Neural crest cell (in vitro differentiated cells): Measurements from ENCODE around the gene SEC23A. TPM values are rescaled to one million over a fixed set of nuclear protein-coding genes. Genes with fewer than 3 reads are reported as not detected.
"Not testable (repeated sequence)": the region's sequence is repeated elsewhere in the genome, so short reads cannot be mapped to it uniquely, and the experiment has no call there.

Source experiments
- DNase-seq: peaks from one replicate; pipeline ENCODE4 v3.0.0; 2021; ENCODE audit warnings: low read depth, mixed read lengths, low spot score
- H3K27ac Mint-ChIP-seq: one replicate; pipeline ENCODE4 v1.8.0; 2021; ENCODE audit warnings: mild to moderate bottlenecking, mixed read lengths; ENCODE audit not compliant: unreplicated experiment
- H3K27me3 Mint-ChIP-seq: 2 replicates; pipeline ENCODE4 v1.8.0; 2021; ENCODE audit warnings: low read depth, mild to moderate bottlenecking, mixed read lengths
- H3K36me3 Mint-ChIP-seq: 2 replicates; pipeline ENCODE4 v1.8.0; 2021; ENCODE audit warnings: low read depth, mild to moderate bottlenecking, mixed read lengths
- H3K4me1 Mint-ChIP-seq: 2 replicates; pipeline ENCODE4 v1.8.0; 2021; ENCODE audit warnings: mixed read lengths
- H3K4me3 Mint-ChIP-seq: one replicate; pipeline ENCODE4 v1.8.0; 2021; ENCODE audit warnings: mild to moderate bottlenecking, mixed read lengths
- H3K9me3 Mint-ChIP-seq: 2 replicates; pipeline ENCODE4 v1.8.0; 2021; ENCODE audit warnings: mixed read lengths
- CTCF ChIP-seq: fragments of 200-600 bp; sonication (generic); conservative IDR thresholded peaks from 2 replicates; pipeline ENCODE4 v1.5.0; 2021; ENCODE audit warnings: antibody characterized with exemption, mild to moderate bottlenecking
- total RNA-seq: library from RNA; stranded (reverse); gene quantifications from 2 replicates; pipeline ENCODE4 v1.2.1, GENCODE V29; 2021

SEC23A gene
- total RNA-seq, 1 donor from 2014 or later = 70.6 TPM

GRCh38 chr14:39060818-39061437, 42.1 kb downstream of the SEC23A start:
- TF ChIP-seq CTCF = no peak
- no peaks in the 10 kb centered on the region for H3K27me3 Mint-ChIP-seq
- DNase-seq = no peak
- H3K36me3 Mint-ChIP-seq = peaks cover 48% of the 10 kb centered on the region
- H3K4me3 Mint-ChIP-seq = no peak overlapping the region
- no peak overlapping the region for H3K27ac Mint-ChIP-seq
- H3K4me1 Mint-ChIP-seq = no peaks in the 10 kb centered on the region
- peaks cover 7% of the 10 kb centered on the region for H3K9me3 Mint-ChIP-seq

- peaks cover 6% of the 10 kb centered on the region for H3K9me3 Mint-ChIP-seq
- no peak for DNase-seq
- H3K27me3 Mint-ChIP-seq = no peaks in the 10 kb centered on the region
- H3K27ac Mint-ChIP-seq = no peak overlapping the region
- no peaks in the 10 kb centered on the region for H3K4me1 Mint-ChIP-seq
- no peak overlapping the region for H3K4me3 Mint-ChIP-seq
- peaks cover 55% of the 10 kb centered on the region for H3K36me3 Mint-ChIP-seq
- no peak for TF ChIP-seq CTCF
Observed at GRCh38 chr14:39055786-39056474, 47.1 kb downstream of the SEC23A start.

GRCh38 chr14:39052869-39053454, 50.1 kb downstream of the SEC23A start:
- not testable (repeated sequence) for DNase-seq, H3K4me3 Mint-ChIP-seq, H3K27ac Mint-ChIP-seq, H3K9me3 Mint-ChIP-seq, H3K4me1 Mint-ChIP-seq, H3K27me3 Mint-ChIP-seq
- H3K36me3 Mint-ChIP-seq = peaks cover 49% of the 10 kb centered on the region

GRCh38 chr14:39050389-39050788, 52.6 kb downstream of the SEC23A start:
- Mint-ChIP-seq H3K27me3 (no peaks in the 10 kb centered on the region), H3K9me3 (peaks cover 3% of the 10 kb centered on the region), H3K4me3 (no peak overlapping the region), H3K27ac (no peak overlapping the region), H3K36me3 (peaks cover 42% of the 10 kb centered on the region), H3K4me1 (no peaks in the 10 kb centered on the region)
- no peak for DNase-seq
- no peak for TF ChIP-seq CTCF

- peaks cover 18% of the 10 kb centered on the region for H3K36me3 Mint-ChIP-seq
- DNase-seq, H3K9me3 Mint-ChIP-seq, H3K27ac Mint-ChIP-seq, H3K4me3 Mint-ChIP-seq, H3K4me1 Mint-ChIP-seq, H3K27me3 Mint-ChIP-seq: not testable (repeated sequence)
Observed at GRCh38 chr14:39045889-39046288, 57.1 kb downstream of the SEC23A start.

GRCh38 chr14:39043352-39043943, 59.6 kb downstream of the SEC23A start:
- Mint-ChIP-seq H3K4me3 (no peak overlapping the region), H3K27ac (no peak overlapping the region), H3K36me3 (peaks cover 13% of the 10 kb centered on the region), H3K4me1 (no peaks in the 10 kb centered on the region), H3K27me3 (no peaks in the 10 kb centered on the region), H3K9me3 (no peaks in the 10 kb centered on the region)
- no peak for TF ChIP-seq CTCF
- no peak for DNase-seq
